Stimulated activated CD8-positive, alpha-beta memory T cell treated with anti-CD3 and anti-CD28 coated beads, Interleukin-12 subunit alpha, Interleukin-12 subunit beta, amount 100 ng/mL, for 4 hours (primary cell): ENCODE data around the gene CMPK2.
"Not testable (repeated sequence)": the region's sequence is repeated elsewhere in the genome, so short reads cannot be mapped to it uniquely, and the experiment has no call there.

Source experiments
- DNase-seq: peaks from one replicate; pipeline ENCODE4 v3.0.0-alpha.2; 2020; ENCODE audit warnings: low read depth

Gene CMPK2, protein sequence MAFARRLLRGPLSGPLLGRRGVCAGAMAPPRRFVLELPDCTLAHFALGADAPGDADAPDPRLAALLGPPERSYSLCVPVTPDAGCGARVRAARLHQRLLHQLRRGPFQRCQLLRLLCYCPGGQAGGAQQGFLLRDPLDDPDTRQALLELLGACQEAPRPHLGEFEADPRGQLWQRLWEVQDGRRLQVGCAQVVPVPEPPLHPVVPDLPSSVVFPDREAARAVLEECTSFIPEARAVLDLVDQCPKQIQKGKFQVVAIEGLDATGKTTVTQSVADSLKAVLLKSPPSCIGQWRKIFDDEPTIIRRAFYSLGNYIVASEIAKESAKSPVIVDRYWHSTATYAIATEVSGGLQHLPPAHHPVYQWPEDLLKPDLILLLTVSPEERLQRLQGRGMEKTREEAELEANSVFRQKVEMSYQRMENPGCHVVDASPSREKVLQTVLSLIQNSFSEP

DNA sequence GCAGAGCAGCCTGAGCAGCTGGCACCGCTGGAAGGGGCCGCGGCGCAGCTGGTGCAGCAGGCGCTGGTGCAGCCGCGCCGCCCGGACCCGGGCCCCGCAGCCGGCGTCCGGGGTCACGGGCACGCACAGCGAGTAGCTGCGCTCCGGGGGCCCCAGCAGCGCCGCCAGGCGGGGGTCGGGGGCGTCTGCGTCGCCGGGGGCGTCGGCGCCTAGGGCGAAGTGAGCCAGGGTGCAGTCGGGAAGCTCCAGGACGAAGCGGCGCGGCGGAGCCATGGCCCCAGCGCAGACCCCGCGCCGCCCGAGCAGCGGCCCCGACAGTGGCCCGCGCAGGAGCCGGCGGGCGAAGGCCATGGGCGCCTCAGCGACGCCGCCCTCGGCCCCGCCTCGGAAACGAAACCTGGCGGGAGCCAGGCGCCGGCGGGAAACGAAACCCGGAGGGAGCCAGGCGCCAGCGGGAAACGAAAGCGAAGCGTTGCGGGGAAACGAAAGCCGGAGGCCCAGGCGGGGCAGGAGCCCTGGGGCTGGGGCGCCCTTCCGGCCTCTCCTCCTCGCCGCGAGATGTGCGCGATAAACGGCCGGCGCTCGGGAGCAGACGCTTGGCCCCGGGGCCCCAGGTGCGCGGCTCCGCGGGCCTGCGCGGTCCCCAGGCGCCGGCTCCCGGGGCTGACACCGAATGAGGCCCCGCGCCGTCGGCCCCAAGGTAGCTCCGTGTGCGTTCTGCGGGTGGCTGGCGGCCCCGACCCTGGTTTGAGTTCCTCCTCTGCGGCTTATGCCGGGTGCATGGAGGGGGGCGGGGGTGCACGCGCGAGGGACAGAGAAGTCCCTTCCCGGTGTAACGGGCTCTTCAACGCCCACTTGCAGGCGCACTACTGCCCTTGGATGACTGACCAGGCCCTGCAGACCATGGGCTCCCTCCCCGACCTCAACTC, at the start of gene CMPK2:
Gene CMPK2 (minus strand): TSS at position 562 of the 929 bp plus-strand sequence. CDS start 211 bp downstream, at position 351.
- DNase-seq, result peak; percentile 70

DNA sequence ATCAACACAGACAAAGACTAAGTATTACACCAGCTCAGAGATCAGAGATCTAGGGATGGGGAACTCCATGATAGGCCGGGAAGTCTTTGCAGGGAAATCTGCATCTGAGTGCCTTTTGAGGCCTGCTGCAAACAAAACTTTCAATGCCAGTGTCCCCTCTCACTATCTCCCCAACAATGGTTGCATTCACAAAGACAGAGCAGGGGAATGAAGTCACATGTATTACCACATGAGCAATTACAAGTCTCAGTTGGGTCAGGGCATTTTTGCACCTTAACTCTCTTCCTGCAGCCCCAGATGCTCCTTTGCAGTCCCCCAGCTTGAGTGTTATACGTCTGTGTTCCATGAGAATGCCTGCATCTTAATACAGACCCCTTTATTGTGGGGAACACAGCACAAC, 49.7 kb upstream of the CMPK2 start:
- no peak for DNase-seq

DNA sequence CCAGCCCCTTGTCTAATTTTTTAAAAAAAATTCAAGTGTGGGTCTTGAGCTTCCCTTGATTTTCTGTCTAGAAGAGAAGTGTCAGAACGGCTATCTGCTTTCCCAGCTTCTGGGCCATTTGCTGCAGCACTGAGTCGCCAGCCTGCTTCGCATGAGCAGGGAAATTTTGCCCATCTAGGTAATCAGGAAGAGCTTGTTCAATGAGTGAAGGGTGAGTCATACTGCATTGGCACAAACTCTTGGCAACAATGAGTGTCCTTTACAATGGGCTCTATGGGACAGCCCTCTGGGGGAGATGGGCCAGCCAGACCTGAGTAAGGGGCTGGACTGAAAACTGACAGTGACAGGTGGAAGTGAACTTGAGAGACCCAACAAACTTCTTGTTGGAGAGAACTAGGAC, 49.1 kb upstream of the CMPK2 start:
- DNase-seq, result no peak

DNA sequence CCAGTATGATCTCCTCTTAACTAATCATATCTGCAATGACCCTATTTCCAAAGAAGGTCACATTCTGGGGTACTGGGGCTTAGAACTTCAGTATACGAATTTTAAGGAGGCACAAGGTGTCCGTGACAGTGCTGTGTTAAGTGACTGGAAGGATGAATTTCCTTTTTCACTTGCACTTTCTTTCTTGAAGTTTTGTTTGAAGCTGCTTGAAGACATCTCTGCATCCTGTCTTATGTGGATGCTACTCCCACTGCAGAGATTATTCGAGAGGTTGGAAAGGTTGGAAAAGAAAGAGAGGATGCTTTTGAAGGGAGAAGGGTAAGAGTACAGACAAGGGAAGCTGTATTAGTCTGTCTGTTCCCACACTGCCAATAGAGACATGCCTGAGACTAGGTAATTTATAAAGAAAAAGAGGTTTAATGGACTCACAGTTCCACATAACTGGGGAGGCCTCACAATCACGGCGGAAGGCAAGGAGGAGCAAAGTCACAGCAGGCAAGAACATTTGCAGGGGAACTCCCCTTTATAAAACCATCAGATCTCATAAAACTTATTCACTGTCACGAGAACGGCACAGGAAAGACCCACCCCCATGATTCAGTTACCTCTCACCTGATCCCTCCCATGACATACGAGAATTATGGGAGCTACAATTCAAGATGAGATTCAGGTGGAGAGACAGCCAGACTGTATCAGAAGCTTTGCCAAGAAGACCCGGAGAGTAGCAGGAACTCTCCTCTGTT, 47.9 kb upstream of the CMPK2 start:
- DNase-seq, result no peak

DNA sequence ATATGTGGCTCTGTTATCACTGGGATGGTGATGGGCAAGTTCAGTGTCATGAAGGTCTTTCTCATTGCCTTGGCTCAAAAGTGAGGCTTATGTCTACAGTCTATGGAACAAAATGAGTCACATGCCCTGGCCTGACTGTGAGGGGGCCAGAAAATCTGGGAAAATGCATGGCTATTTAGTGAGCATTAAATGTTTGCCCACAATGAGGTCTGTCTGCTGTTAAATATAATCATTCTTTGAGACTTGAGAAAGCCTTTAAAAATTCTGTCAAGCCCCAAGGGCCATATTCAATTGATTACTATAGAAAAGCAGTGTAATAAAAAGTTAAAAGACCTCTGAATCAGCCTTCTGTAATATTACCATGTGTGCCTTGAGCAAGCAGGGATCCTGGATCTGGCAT, 46.0 kb upstream of the CMPK2 start:
- no peak for DNase-seq

DNA sequence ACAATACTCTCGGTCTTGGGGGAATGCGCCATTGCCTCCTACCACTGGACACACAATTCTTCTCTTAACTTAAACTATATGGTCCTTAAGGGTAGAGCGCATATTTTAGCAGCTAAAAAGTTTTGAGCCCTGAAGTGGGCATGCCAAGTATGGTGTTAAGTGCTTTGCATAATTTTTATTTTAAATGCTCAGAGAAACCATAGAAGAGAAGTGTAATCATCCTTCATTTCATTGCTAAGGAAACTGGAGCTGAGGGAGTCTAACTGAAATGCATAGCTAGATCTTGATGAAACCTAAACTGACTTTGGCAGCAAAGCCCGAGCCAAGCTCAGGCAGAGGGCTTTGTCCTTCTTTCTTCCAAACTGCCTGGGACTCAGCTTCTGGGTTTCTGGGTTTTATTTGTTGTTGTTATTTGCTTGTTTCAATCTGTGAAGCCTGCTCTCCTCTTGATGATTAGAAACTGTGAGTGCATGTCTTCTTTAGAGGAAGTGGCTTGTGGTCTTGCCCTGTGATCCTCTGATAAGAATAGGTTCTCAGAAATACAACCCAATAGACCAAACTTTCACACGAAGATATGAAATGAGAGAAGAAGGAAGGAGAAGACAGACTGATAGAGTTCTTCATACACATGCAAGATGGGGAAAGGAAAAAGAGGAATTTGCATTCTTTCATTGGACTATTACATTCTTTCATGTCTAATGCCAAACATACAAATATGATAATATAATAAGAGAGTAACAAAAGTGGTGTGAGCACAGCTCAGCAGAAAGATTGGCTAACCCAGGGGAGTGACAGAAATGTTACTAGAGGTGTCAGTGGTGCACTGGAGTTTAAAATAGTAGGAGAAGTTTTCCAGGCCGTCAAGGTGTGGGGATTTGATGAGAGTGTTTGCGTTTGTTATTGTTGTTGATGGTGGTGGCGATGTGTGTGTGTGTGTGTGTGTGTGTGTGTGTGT, 44.0 kb upstream of the CMPK2 start:
- DNase-seq, result no peak

DNA sequence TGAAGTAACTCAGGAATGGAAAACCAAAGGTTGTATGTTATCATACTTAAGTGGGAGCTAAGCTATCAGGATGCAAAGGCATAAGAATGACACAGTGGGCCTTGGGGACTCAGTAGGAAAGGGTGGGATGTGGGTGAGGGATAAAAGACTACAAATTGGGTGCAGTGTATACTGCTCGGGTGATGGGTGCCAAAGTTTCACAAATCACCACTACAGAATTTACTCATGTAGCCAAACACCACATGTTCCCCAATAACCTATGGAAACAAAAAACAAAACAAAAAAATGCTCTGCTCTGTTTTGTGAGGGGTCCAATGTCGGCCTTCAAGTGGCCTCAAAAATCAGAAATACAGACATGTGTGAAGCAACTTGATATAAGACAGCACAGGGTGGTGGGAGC, 42.6 kb upstream of the CMPK2 start:
- DNase-seq, result no peak

DNA sequence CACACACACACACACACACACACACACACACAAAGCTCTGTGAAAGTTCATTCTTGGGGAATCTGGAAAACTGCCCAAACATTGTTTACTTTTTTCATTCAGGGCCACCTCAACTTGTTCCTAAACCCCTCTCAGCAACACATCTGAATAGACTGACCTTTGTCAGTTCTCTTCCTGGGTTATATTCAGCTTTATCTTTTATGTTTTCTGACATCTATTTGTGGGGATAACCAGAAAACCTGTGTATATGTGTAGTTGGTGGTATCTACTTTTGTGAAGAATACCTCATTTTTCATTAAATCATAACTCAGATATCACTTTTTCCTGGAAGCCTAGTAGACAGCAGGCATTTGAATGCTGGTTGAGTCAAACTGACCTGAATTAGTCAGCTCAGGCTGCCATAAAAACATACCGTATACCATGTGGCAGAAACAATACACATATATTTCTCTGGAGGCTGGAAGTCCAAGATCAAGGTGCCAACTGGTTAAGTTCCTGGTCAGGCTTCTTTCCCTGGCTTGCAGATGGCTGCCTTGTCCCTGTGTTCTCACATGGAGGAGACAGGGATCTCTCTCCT, 40.5 kb upstream of the CMPK2 start:
- no peak for DNase-seq

DNA sequence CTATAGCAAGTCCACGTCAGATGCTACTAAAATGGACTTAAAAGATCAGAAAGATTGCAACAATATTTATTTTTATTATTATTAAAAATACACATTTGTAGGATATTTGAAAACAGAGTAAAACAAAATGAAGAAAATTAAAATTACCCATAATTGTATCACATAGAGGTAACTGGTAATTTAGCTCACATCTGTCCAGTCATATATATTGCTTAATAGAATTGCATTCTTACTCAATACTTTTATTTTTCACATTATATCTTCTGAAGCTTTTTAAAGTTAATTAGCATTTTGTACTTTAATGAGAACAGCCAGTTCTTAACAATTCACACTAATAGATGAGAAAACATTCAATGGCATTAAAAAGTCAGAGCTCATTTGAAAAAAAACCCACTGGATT, 40.0 kb upstream of the CMPK2 start:
- no peak for DNase-seq

DNA sequence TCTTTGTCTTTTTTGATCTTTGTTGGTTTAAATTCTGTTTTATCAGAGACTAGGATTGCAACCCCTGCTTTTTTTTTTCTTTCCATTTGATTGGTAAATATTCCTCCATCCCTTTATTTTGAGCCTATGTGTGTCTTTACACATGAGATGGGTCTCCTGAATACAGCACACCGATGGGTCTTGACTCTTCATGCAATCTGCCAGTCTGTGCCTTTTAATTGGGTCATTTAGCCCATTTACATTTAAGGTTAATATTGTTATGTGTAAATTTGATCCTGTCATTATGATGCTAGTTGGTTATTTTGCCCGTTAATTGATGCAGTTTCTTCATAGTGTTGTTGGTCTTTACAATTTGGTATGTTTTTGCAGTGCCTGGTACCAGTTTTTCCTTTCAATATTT, 36.9 kb upstream of the CMPK2 start:
- DNase-seq, result not testable (repeated sequence)

DNA sequence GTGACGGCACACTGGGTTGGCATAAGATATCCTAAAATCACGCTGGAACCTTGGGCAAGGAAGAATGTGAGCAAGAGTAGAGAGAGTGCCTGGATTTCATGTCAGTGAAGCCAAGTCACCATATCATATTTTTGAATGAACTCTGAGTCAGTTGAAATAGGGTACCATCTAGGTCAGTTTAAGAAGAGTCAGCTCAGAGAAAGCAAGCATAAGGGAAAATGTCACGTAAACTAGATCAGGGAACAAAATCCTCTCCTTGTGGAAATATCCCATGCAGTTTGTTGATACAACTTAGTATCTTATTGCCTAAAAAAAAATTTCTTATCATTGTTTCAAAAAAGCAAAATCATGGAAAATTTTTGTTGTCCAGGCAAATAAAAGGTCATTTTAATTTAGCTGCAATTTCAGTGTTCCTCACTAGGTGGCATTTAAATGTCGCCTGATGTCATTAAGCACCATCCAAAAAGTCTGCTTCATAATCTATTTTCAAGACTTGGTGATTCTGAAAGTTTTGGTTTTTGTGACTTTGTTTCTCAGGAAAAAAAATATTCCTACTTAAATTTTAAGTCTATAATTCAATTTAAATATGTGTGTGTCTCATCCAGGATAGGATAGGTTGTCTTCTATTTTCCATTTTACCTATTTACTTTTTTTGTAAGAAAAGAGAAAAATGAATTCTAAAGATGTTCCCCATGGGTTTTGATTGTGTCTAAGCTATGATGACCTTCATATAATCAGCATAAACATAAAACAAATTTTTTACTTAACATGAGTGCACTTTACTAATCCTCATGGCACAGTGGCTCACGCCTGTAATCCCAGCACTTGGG, 31.4 kb upstream of the CMPK2 start:
- no peak for DNase-seq

DNA sequence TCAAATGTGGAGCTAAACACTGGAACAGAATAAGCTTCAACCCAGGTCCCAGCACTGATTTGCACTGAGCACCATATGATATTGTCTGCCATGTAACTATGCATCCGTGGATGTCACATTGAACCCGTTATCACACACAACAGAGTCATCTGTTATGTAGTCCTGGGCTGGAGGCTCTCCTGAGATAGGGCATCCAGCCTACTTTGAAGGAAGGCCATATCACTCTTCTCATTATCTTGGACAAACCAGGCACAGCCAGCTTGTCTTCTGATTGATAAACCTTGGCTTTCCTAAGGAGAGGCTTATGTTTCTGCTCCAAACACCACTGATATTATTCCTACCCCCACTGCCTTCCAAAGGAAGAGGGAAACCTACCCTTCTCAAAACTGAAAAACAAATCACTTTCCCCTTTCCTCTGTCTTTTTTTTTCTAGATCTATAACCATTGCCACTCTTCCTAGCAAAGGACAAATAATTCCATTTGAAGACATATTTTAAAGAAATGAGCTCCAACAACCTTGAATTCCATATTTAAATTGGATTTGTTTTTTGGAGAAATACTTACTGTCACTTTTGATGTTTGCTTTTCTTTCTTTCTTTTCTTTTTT, 28.3 kb upstream of the CMPK2 start:
- DNase-seq, result no peak

DNA sequence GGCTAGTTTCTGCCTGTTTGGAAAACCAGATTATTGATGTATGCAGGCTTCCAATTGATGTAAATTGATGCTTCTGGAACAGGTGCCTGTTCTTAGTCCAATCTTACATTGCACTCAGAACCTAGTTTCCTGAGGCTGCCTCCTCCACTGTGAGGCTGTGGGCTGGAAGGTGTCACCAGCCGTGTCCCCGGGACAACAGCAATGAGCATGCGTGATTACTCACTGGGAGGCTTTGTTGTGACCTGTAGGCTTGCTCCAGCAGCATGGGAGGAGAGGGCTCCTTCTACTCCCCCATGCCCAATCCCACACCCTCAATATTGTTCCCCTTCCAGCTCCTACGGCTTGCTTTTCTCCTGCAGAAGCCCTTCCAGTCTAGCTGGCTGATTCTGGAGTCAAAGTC, 23.0 kb upstream of the CMPK2 start:
- DNase-seq, result no peak

DNA sequence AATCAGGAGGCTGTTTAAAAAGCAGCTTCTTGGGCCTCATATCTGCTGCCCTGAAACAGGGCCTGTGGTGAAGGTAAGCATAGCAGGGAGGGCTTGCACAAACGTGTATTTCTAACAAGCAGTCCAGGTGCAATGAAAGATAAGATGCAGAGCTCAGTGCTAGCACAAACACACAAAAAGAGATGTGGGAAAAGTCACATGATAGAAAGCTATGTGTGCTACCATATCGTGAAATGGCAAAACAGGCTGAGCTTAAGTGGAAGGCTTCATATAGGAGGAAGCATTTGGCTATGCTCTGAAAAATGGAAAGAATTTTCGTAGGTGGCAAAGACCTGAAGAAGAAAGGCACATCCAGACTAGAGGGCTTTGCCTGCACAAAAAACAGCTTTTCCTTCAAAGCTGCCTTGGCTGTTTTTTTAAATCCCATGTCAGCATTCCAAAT, 22.1 kb upstream of the CMPK2 start:
- DNase-seq, result no peak

DNA sequence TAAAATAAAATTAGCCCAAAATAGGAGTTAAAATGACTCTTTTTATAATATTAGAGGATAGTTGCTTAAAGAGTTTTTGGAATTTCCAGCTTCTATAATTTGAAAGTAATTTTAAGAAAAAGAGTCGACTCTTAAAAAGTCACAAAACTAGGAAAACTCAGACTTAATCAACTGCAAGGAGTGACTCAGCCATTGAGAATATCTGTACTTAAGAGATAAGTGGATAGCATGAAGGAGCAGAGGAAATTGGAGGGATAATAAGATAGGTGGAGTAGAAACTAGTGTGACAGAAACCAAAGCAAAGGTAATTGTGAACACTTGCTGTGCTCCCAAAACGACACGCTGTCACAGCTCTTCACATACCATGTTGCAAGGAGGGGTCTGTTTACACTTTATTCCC, 20.3 kb upstream of the CMPK2 start:
- no peak for DNase-seq

DNA sequence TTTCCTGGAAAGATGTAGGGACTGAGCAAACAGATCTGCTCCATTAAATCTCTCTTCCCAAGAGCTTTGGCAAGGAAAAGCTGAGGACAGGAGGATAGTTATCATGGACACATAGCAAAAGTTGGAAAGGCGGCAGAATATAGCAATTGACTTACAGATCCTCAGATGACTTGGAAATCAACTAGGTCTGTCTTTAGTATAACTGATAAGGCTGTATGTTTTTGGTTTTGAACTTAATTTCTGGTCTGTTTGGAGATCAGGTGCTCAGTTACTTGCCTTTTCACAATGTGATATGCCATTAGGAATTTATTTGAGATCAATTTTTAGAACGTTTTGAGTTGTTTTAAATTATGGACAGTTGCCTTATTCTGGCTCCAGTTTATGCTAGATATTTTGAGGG, 19.8 kb upstream of the CMPK2 start:
- no peak for DNase-seq

DNA sequence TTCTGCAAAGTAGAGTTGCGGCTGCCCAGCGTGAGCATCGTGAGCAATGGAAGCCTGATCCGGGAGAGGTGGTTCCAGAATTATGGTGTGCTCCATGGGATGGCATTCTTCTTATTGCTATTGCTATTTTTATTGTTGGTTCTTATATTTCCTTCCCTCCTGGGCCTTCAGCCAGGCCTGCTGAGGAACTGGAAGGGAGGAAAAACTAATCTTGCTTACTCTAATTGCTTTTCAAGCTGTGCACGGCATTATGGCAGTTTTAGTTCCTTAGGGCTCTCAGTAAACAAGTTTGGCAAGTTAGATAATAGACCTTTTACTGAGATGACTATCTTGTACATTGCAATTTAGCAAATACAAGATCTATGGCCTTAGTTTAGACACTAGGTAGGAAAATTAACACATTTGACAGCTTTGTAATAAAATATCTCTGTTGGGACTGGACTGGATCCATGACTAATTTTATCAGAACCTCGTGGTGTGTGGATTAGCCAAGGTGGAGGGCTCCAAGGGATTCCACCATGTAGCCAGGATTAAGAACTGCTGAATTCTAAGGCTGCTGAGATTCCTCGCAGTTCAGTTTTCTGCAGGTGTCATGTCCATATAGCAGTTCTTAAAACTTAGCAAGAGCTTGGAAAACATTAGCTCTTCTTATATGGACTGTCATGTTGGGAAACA, 17.9 kb upstream of the CMPK2 start:
- no peak for DNase-seq

DNA sequence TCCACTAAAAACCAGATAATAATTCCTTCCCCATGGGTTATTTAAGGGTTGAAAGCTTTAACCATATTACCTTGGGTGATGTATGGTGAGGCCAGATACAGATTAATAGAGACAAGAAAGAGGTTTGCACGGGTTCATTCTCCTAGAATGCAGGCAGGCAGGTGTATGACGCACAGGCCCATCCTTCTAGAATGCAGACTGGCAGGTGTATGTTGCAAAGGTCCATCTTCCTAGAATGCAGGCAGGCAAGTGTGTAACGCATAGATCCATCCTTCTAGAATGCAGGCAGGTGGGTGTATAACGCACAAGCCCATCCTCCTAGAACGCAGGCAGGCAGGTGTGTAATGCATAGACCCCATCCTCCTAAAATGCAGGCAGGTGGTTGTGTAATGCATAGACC, 15.8 kb upstream of the CMPK2 start:
- no peak for DNase-seq

DNA sequence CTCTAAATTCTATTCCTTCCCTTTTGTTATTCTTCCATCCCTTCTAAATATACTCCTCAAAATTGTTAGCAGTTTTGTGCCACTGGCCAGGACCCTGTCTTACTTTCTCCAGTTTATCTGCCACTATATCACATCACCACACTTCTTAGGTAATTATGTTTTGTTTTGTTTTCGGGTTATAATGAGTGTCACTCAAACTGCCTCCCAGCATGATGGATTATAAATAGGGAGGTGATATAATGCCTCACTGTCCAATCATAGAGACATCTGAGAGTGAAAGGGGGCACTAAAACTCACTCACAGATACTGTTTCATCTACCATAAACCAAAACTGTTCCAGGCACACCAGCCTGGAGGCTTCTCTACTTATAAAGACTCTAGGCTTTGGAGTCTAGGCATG, 15.3 kb upstream of the CMPK2 start:
- DNase-seq, result no peak
